HL-60 (cell line): ENCODE data around the gene TRIM9.

Experiments
- DNase-seq, 2 experiments: peaks; one replicate each; pipeline ENCODE4 v3.0.0-alpha.2; 2010 to 2020; ENCODE audit warnings: low read depth in 1 of 2, low spot score in 1 of 2
- H3K27ac ChIP-seq: fragments of 250-450 bp; sonication (Bioruptor Pico); replicated peaks from 2 replicates; pipeline ENCODE4 v1.5.1; 2020; ENCODE audit warnings: mild to moderate bottlenecking, moderate library complexity
- H3K27me3 ChIP-seq: fragments of 250-450 bp; sonication (Bioruptor Pico); 2 replicates; pipeline ENCODE4 v1.5.1; 2021; ENCODE audit warnings: mild to moderate bottlenecking, moderate library complexity; ENCODE audit not compliant: insufficient read depth, poor library complexity, severe bottlenecking
- H3K4me3 ChIP-seq: replicated peaks from 2 replicates; pipeline ENCODE4 v1.5.1; 2011; ENCODE audit warnings: mild to moderate bottlenecking, control low read depth, low read length; ENCODE audit not compliant: insufficient read depth
- GABPA ChIP-seq: IDR thresholded peaks from 2 replicates; pipeline ENCODE4 v1.6.1; 2012; ENCODE audit warnings: low read depth
- POLR2AphosphoS5 ChIP-seq: IDR thresholded peaks from 2 replicates; pipeline ENCODE4 v1.6.1; 2012; ENCODE audit warnings: low read depth
- SPI1 ChIP-seq: IDR thresholded peaks from 2 replicates; pipeline ENCODE4 v1.6.1; 2012; ENCODE audit warnings: low read depth, mild to moderate bottlenecking, borderline replicate concordance
- TF ChIP-seq, protein P1 (sequence below): IDR thresholded peaks from one replicate; pipeline ENCODE4 v1.5.1; 2011; ENCODE audit warnings: low read length, control low read depth, inconsistent platforms; ENCODE audit not compliant: insufficient read depth
- TF ChIP-seq, protein P2 (sequence below): IDR thresholded peaks from 2 replicates; pipeline ENCODE4 v1.6.1; 2012; ENCODE audit warnings: low read depth; ENCODE audit not compliant: insufficient replicate concordance

TRIM9 gene

DNA sequence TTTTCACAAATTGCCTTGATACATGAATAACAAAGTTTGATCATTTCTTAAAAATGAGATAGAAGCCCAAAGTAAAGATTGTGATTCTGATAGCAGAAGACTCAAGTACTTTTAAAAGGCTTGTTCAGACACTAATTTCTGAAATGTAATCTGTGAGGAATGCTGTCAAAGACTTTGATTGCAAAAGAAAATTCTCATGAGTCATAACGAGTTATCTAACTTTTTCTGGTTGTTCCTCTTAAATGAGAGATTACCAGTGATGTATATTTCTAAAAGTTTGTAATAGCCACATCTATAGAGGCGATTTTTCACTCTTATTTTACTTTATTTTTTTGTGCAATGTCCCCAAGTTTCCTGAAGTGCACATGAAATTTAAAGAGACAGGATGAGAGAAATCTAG lies 157.6 kb downstream of the TRIM9 start:
- DNase-seq: no peak
- Histone ChIP-seq H3K4me3 (no peak overlapping the region), H3K27ac (peak overlapping the region; percentile 53), H3K27me3 (no peaks in the 10 kb centered on the region)
- TF ChIP-seq POLR2AphosphoS5 (no peak), GABPA (no peak), SPI1 (no peak)
- TF ChIP-seq, protein P1, sequence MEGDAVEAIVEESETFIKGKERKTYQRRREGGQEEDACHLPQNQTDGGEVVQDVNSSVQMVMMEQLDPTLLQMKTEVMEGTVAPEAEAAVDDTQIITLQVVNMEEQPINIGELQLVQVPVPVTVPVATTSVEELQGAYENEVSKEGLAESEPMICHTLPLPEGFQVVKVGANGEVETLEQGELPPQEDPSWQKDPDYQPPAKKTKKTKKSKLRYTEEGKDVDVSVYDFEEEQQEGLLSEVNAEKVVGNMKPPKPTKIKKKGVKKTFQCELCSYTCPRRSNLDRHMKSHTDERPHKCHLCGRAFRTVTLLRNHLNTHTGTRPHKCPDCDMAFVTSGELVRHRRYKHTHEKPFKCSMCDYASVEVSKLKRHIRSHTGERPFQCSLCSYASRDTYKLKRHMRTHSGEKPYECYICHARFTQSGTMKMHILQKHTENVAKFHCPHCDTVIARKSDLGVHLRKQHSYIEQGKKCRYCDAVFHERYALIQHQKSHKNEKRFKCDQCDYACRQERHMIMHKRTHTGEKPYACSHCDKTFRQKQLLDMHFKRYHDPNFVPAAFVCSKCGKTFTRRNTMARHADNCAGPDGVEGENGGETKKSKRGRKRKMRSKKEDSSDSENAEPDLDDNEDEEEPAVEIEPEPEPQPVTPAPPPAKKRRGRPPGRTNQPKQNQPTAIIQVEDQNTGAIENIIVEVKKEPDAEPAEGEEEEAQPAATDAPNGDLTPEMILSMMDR: no peak
- TF ChIP-seq, protein P2, sequence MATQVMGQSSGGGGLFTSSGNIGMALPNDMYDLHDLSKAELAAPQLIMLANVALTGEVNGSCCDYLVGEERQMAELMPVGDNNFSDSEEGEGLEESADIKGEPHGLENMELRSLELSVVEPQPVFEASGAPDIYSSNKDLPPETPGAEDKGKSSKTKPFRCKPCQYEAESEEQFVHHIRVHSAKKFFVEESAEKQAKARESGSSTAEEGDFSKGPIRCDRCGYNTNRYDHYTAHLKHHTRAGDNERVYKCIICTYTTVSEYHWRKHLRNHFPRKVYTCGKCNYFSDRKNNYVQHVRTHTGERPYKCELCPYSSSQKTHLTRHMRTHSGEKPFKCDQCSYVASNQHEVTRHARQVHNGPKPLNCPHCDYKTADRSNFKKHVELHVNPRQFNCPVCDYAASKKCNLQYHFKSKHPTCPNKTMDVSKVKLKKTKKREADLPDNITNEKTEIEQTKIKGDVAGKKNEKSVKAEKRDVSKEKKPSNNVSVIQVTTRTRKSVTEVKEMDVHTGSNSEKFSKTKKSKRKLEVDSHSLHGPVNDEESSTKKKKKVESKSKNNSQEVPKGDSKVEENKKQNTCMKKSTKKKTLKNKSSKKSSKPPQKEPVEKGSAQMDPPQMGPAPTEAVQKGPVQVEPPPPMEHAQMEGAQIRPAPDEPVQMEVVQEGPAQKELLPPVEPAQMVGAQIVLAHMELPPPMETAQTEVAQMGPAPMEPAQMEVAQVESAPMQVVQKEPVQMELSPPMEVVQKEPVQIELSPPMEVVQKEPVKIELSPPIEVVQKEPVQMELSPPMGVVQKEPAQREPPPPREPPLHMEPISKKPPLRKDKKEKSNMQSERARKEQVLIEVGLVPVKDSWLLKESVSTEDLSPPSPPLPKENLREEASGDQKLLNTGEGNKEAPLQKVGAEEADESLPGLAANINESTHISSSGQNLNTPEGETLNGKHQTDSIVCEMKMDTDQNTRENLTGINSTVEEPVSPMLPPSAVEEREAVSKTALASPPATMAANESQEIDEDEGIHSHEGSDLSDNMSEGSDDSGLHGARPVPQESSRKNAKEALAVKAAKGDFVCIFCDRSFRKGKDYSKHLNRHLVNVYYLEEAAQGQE: no peak

DNA sequence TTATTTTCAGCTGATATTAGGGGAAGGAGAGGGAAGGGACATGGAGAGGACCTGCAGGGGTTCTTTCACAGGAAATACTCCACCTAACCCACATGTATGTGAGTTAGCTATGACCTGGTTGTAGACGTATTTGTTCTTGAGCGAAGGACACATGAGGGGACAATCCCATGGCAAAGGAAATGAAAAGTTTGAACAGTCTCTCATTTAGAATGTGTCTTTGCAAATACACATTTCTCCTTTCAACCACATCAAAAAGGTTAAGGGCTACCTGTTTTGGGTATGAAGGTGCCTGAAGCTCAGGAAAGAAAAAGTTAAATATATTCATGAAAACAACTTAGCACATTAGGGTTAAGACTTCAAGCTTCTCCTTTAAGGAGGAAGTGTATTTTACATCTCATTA lies 158.0 kb downstream of the TRIM9 start:
- H3K27me3 ChIP-seq: no peaks in the 10 kb centered on the region
- H3K4me3 ChIP-seq: no peak overlapping the region
- no peak for TF ChIP-seq POLR2AphosphoS5
- no peak for TF ChIP-seq GABPA
- peak; percentile 81 for TF ChIP-seq SPI1
- peak in 1 of 2 experiments; percentile 8 for DNase-seq
- H3K27ac ChIP-seq: peak overlapping the region; percentile 53

- H3K27ac ChIP-seq: peak overlapping the region; percentile 53
- H3K27me3 ChIP-seq: no peaks in the 10 kb centered on the region
- no peak for DNase-seq
- no peak overlapping the region for H3K4me3 ChIP-seq
- TF ChIP-seq POLR2AphosphoS5 (no peak), GABPA (no peak), SPI1 (no peak)
- TF ChIP-seq, protein P1: no peak
- TF ChIP-seq, protein P2: no peak
These were observed 158.9 kb downstream of the TRIM9 start for GRCh38 chr14:50936016-50936340.

- TF ChIP-seq POLR2AphosphoS5 (no peak), GABPA (no peak), SPI1 (no peak)
- TF ChIP-seq, protein P1: no peak
- TF ChIP-seq, protein P2: no peak
- DNase-seq: no peak
- no peak overlapping the region for H3K4me3 ChIP-seq
- H3K27ac ChIP-seq: no peak overlapping the region; the same call in 1 of the 2 replicates
- H3K27me3 ChIP-seq: no peaks in the 10 kb centered on the region
These were observed 159.5 kb downstream of the TRIM9 start for GRCh38 chr14:50935126-50936015.
